HCT116 (cell line): ENCODE measurements around the gene AKAP3. TPM values are rescaled to one million over a fixed set of nuclear protein-coding genes. Genes with fewer than 3 reads are reported as not detected.

Source experiments
- ATAC-seq: fragments of 200-7000 bp; cut with Tn5 transposase; 2 replicates; pipeline ENCODE4 v1.9.1; 2020; ENCODE audit warnings: mild to moderate bottlenecking, moderate library complexity
- BruUV-seq: library from RNA; stranded (reverse); fragments of 400-500 nt; replicated peaks from 2 replicates; lab custom pipeline; 2021; lab: Mats Ljungman, UMichigan
- CTCF ChIA-PET: fragments of 300-600 bp; sonication (Branson Sonifier 250); formaldehyde crosslinking; loops from one replicate; lab custom pipeline; 2021; ENCODE audit warnings: antibody characterized with exemption; lab: Charles Lee
- POLR2A ChIA-PET: fragments of 300-600, 350-600 bp; sonication (Branson Sonifier 250); formaldehyde crosslinking; loops from one replicate; lab custom pipeline; 2021; ENCODE audit warnings: antibody characterized with exemption; lab: Charles Lee
- RAD21 ChIA-PET, 2 experiments: fragments of 300-600 bp; sonication (Branson Sonifier 250); formaldehyde crosslinking; loops; one replicate each; lab custom pipeline; 2023; ENCODE audit warnings: low total read pairs in 2 of 2; ENCODE audit not compliant: uncharacterized antibody in 2 of 2, unreplicated experiment in 2 of 2, low non-redundant PET in 1 of 2; lab: Charles Lee
- DNase-seq: peaks from one replicate; pipeline ENCODE4 v3.0.0-alpha.2; 2010; ENCODE audit warnings: low read depth, low spot score
- H2AFZ ChIP-seq: fragments of 200-600 bp; shearing (Covaris generic), sonication (generic); 2 replicates; pipeline ENCODE4 v1.6.1; 2017; ENCODE audit warnings: low read depth, mixed run types, mixed read lengths, antibody characterized with exemption, low read length; ENCODE audit not compliant: poor library complexity, severe bottlenecking
- H3K27ac ChIP-seq: 2 replicates; pipeline ENCODE4 v1.5.1; 2012; ENCODE audit warnings: low read depth, low read length
- H3K27me3 ChIP-seq: fragments of 200-600 bp; sonication (generic); 2 replicates; pipeline ENCODE4 v1.6.1; 2016; ENCODE audit warnings: mixed run types, low read length, mixed read lengths; ENCODE audit not compliant: insufficient read depth
- H3K36me3 ChIP-seq, 2 experiments: fragments of 200-500 bp in 1 of 2; fragments of 200-600 bp in 1 of 2; sonication (Bioruptor generic) in 1 of 2; sonication (generic) in 1 of 2; 2 replicates each; pipeline versions ENCODE4 v1.5.1 to v1.6.1; 2014 to 2016; ENCODE audit warnings: low read length in 2 of 2, inconsistent platforms in 1 of 2, mixed read lengths in 1 of 2, mixed run types in 1 of 2; ENCODE audit not compliant: insufficient read depth in 2 of 2, control insufficient read depth in 1 of 2
- H3K4me1 ChIP-seq, 2 experiments: fragments of 200-600 bp in 1 of 2; sonication (generic) in 1 of 2; 2 replicates each; pipeline versions ENCODE4 v1.5.1 to v1.6.1; 2012 to 2017; ENCODE audit warnings: low read length in 2 of 2, inconsistent platforms in 1 of 2, mild to moderate bottlenecking in 1 of 2, mixed read lengths in 1 of 2, mixed run types in 1 of 2, moderate library complexity in 1 of 2; ENCODE audit not compliant: insufficient read depth in 2 of 2, control insufficient read depth in 1 of 2
- H3K4me2 ChIP-seq: fragments of 200-600 bp; sonication (generic); 2 replicates; pipeline ENCODE4 v1.6.1; 2017; ENCODE audit warnings: mixed run types, low read length, mixed read lengths
- H3K4me3 ChIP-seq, 2 experiments: fragments of 200-600 bp in 1 of 2; sonication (generic) in 1 of 2; replicated peaks in 1 of 2; 2 replicates each; pipeline ENCODE4 v1.5.1; 2011 to 2016; ENCODE audit warnings: low read length in 2 of 2, control low read depth in 1 of 2, low read depth in 1 of 2, mild to moderate bottlenecking in 1 of 2, mixed read lengths in 1 of 2, mixed run types in 1 of 2
- H3K79me2 ChIP-seq: fragments of 200-600 bp; sonication (generic); 2 replicates; pipeline ENCODE4 v1.6.1; 2017; ENCODE audit warnings: mild to moderate bottlenecking, mixed run types, low read length, moderate library complexity, mixed read lengths; ENCODE audit not compliant: insufficient read depth
- H3K9ac ChIP-seq: fragments of 200-600 bp; sonication (generic); 2 replicates; pipeline ENCODE4 v1.6.1; 2016; ENCODE audit warnings: low read length, mixed read lengths
- H3K9me2 ChIP-seq: fragments of 200-600 bp; sonication (generic), shearing (Covaris generic); 2 replicates; pipeline ENCODE4 v1.6.1; 2017; ENCODE audit warnings: mixed run types, mild to moderate bottlenecking, moderate library complexity; ENCODE audit not compliant: insufficient read depth
- H3K9me3 ChIP-seq, 2 experiments: fragments of 200-500 bp in 1 of 2; fragments of 200-600 bp in 1 of 2; sonication (Bioruptor generic) in 1 of 2; sonication (generic) in 1 of 2; 2 replicates each; pipeline ENCODE4 v1.6.1; 2014 to 2017; ENCODE audit warnings: low read length in 2 of 2, mixed read lengths in 2 of 2, inconsistent platforms in 1 of 2, low read depth in 1 of 2, mild to moderate bottlenecking in 1 of 2, mixed run types in 1 of 2, moderate library complexity in 1 of 2; ENCODE audit not compliant: control insufficient read depth in 1 of 2, insufficient read depth in 1 of 2
- H4K20me1 ChIP-seq: fragments of 200-600 bp; sonication (generic), shearing (Covaris generic); 2 replicates; pipeline ENCODE4 v1.6.1; 2017; ENCODE audit warnings: mixed run types, mild to moderate bottlenecking, moderate library complexity; ENCODE audit not compliant: insufficient read depth
- CEBPB ChIP-seq: IDR thresholded peaks from 2 replicates; pipeline ENCODE4 v1.6.1; 2012; ENCODE audit warnings: low read depth
- CTCF ChIP-seq, 3 experiments: fragments of 200-600 bp in 1 of 3; sonication (generic) in 1 of 3; IDR thresholded peaks in 2 of 3; conservative IDR thresholded peaks in 1 of 3; 2 replicates each; pipeline ENCODE4 v1.5.1; 2012 to 2017; ENCODE audit warnings: low read depth in 2 of 3, low read length in 2 of 3, antibody characterized with exemption in 1 of 3, borderline replicate concordance in 1 of 3, control low read depth in 1 of 3, mild to moderate bottlenecking in 1 of 3, mixed read lengths in 1 of 3, mixed run types in 1 of 3, moderate library complexity in 1 of 3; ENCODE audit not compliant: insufficient read depth in 1 of 3
- EGR1 ChIP-seq: IDR thresholded peaks from 2 replicates; pipeline ENCODE4 v1.6.1; 2012; ENCODE audit warnings: low read depth
- EZH2 ChIP-seq: fragments of 200-600 bp; sonication (generic); IDR thresholded peaks from 2 replicates; pipeline ENCODE4 v1.6.1; 2017; ENCODE audit warnings: antibody characterized with exemption, mixed run types
- EZH2phosphoT487 ChIP-seq: fragments of 200-600 bp; IDR thresholded peaks from 2 replicates; pipeline ENCODE4 v1.6.1; 2018; ENCODE audit warnings: antibody characterized with exemption, borderline replicate concordance
- FOSL1 ChIP-seq: IDR thresholded peaks from 2 replicates; pipeline ENCODE4 v1.6.1; 2012; ENCODE audit warnings: low read depth
- POLR2A ChIP-seq: IDR thresholded peaks from 2 replicates; pipeline ENCODE4 v1.7.0; 2011; ENCODE audit warnings: borderline replicate concordance; ENCODE audit not compliant: insufficient read depth, insufficient read length; ENCODE audit errors: extremely low read depth
- RAD21 ChIP-seq: IDR thresholded peaks from 2 replicates; pipeline ENCODE4 v1.6.1; 2012; ENCODE audit warnings: low read depth, mild to moderate bottlenecking
- SP1 ChIP-seq: IDR thresholded peaks from 2 replicates; pipeline ENCODE4 v1.6.1; 2012; ENCODE audit warnings: low read depth
- SRF ChIP-seq: IDR thresholded peaks from 2 replicates; pipeline ENCODE4 v1.6.1; 2012; ENCODE audit warnings: low read depth
- TCF7L2 ChIP-seq: IDR thresholded peaks from 2 replicates; pipeline ENCODE4 v1.7.0; 2011; ENCODE audit warnings: borderline replicate concordance, inconsistent platforms; ENCODE audit not compliant: insufficient read depth, insufficient read length; ENCODE audit errors: extremely low read depth
- ZFX ChIP-seq: fragments of 450-650 bp; IDR thresholded peaks from 2 replicates; pipeline ENCODE4 v1.6.1; 2017
- ZNF274 ChIP-seq: fragments of 200-500 bp; sonication (Bioruptor generic); IDR thresholded peaks from 2 replicates; pipeline ENCODE4 v1.6.1; 2014; ENCODE audit warnings: mild to moderate bottlenecking, low read depth, low read length, inconsistent platforms
- intact Hi-C: fragments of 100-400 bp; cut with micrococcal nuclease; formaldehyde crosslinking; loops from 2 replicates; pipeline ENCODE4 v1.10.0; 2022
- total RNA-seq: library from RNA; stranded (reverse); gene quantifications from one replicate; pipeline ENCODE4 v1.2.1, GENCODE V29; 2021; ENCODE audit not compliant: unreplicated experiment
- TF ChIP-seq, protein P1 (sequence below): IDR thresholded peaks from 2 replicates; pipeline ENCODE4 v1.6.1; 2012
- TF ChIP-seq, protein P2 (sequence below): IDR thresholded peaks from 2 replicates; pipeline ENCODE4 v1.6.1; 2012
- TF ChIP-seq, protein P3 (sequence below): IDR thresholded peaks from 2 replicates; pipeline ENCODE4 v1.6.1; 2012; ENCODE audit warnings: low read depth

Gene AKAP3
- total RNA-seq, 1 experiment from 2014 or later = 4.3 TPM

- Histone ChIP-seq H3K4me2 (no peak overlapping the region), H3K9me2 (no peaks in the 10 kb centered on the region), H3K36me3 (no peaks in the 10 kb centered on the region), H3K9me3 (no peaks in the 10 kb centered on the region), H3K4me1 (no peaks in the 10 kb centered on the region), H4K20me1 (no peaks in the 10 kb centered on the region), H3K9ac (no peak overlapping the region), H2AFZ (no peak overlapping the region), H3K27me3 (peaks cover 15% of the 10 kb centered on the region), H3K79me2 (no peaks in the 10 kb centered on the region), H3K4me3 (no peak overlapping the region), H3K27ac (no peak overlapping the region)
- intact Hi-C loops = no loop called here
- POLR2A ChIA-PET = no interaction called here
- RAD21 ChIA-PET = no interaction called here
- ATAC-seq (no peak), DNase-seq (no peak)
- BruUV-seq = no TSS peak
- CTCF ChIA-PET = no interaction called here
- TF ChIP-seq, protein P1, sequence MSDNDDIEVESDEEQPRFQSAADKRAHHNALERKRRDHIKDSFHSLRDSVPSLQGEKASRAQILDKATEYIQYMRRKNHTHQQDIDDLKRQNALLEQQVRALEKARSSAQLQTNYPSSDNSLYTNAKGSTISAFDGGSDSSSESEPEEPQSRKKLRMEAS = no peak
- TF ChIP-seq TCF7L2 (no peak), POLR2A (no peak), EGR1 (no peak), ZNF274 (no peak), CEBPB (no peak), CTCF (IDR thresholded peaks at IDR 0.05 in 2 of 3, conservative IDR thresholded peaks at IDR 0.05 in 1 of 3; ENCODE audit: borderline replicate concordance in 1 of 3, insufficient read depth in 1 of 3, low read depth in 2 of 3, low read length in 2 of 3) (no peak)
- TF ChIP-seq, protein P2, sequence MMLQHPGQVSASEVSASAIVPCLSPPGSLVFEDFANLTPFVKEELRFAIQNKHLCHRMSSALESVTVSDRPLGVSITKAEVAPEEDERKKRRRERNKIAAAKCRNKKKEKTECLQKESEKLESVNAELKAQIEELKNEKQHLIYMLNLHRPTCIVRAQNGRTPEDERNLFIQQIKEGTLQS = no peak
Observed at GRCh38 chr12:4630262-4630661, 18.6 kb downstream of the AKAP3 start.

- no peak overlapping the region for H3K9ac ChIP-seq
- H3K4me3 ChIP-seq = no peak overlapping the region
- ChIA-PET CTCF (no interaction called here), POLR2A (no interaction called here), RAD21 (no interaction called here)
- no peak overlapping the region for H3K4me2 ChIP-seq
- H4K20me1 ChIP-seq = no peaks in the 10 kb centered on the region
- ATAC-seq = no peak
- H3K9me2 ChIP-seq = no peaks in the 10 kb centered on the region
- intact Hi-C loops = no loop called here
- no peak for DNase-seq
- no peaks in the 10 kb centered on the region for H3K79me2 ChIP-seq
- peaks cover 22% of the 10 kb centered on the region for H3K27me3 ChIP-seq
- no peaks in the 10 kb centered on the region for H3K9me3 ChIP-seq
- no peak overlapping the region for H3K27ac ChIP-seq
- H3K36me3 ChIP-seq = no peaks in the 10 kb centered on the region
- H2AFZ ChIP-seq = no peak overlapping the region
- no peaks in the 10 kb centered on the region for H3K4me1 ChIP-seq
- no TSS peak for BruUV-seq
- TF ChIP-seq SRF (no peak), ZFX (no peak), RAD21 (no peak), SP1 (no peak), ZNF274 (no peak), POLR2A (no peak), EZH2phosphoT487 (no peak), EZH2 (no peak), TCF7L2 (no peak), FOSL1 (no peak)
- TF ChIP-seq, protein P1 = no peak
- TF ChIP-seq, protein P3, sequence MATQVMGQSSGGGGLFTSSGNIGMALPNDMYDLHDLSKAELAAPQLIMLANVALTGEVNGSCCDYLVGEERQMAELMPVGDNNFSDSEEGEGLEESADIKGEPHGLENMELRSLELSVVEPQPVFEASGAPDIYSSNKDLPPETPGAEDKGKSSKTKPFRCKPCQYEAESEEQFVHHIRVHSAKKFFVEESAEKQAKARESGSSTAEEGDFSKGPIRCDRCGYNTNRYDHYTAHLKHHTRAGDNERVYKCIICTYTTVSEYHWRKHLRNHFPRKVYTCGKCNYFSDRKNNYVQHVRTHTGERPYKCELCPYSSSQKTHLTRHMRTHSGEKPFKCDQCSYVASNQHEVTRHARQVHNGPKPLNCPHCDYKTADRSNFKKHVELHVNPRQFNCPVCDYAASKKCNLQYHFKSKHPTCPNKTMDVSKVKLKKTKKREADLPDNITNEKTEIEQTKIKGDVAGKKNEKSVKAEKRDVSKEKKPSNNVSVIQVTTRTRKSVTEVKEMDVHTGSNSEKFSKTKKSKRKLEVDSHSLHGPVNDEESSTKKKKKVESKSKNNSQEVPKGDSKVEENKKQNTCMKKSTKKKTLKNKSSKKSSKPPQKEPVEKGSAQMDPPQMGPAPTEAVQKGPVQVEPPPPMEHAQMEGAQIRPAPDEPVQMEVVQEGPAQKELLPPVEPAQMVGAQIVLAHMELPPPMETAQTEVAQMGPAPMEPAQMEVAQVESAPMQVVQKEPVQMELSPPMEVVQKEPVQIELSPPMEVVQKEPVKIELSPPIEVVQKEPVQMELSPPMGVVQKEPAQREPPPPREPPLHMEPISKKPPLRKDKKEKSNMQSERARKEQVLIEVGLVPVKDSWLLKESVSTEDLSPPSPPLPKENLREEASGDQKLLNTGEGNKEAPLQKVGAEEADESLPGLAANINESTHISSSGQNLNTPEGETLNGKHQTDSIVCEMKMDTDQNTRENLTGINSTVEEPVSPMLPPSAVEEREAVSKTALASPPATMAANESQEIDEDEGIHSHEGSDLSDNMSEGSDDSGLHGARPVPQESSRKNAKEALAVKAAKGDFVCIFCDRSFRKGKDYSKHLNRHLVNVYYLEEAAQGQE = no peak
Observed at GRCh38 chr12:4628406-4628805, 20.4 kb downstream of the AKAP3 start.
